Stimulated activated CD4-positive, alpha-beta T cell treated with anti-CD3 and anti-CD28 coated beads, Interleukin-12 subunit alpha, Interleukin-12 subunit beta, amount 100 ng/mL, for 24 hours (primary cell): ENCODE data around the gene BUD23.
A peak's percentile ranks its signal among the peaks of the same experiment; 100 is the strongest.
"Not testable (repeated sequence)": the region's sequence is repeated elsewhere in the genome, so short reads cannot be mapped to it uniquely, and the experiment has no call there.

Experiments used
- DNase-seq, 2 experiments: peaks; one replicate each; pipeline ENCODE4 v3.0.0-alpha.2; 2020; ENCODE audit warnings: low read depth in 2 of 2

The BUD23 gene

GRCh38 chr7:73683056-73683787 is at the start of gene BUD23, which contains the start of gene DNAJC30:
BUD23 (plus strand) TSS chr7:73683597; CDS start chr7:73683626, 29 bp downstream.
DNAJC30 (minus strand) TSS chr7:73683453; CDS start chr7:73683423, 30 bp downstream.
- peak; percentile 97 to 98 for DNase-seq

DNA sequence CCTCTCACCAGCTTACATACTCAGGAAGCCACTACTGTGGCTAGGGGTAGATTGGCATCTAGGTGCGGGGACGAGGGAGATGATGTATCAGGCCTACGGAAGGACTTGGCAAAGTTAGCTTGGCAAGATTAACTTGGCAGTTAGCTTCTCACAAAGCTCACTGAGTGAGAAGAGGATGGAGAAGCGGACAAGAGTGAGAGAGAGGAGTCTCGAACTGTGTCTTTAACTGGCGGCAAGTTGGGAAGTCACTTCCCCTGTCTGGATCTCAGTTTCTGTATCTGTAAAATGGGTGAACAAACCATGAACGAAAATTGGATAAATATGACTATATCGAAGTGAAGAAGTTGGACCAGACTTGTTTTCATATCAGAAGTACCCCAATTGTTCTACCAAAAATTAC is 49.6 kb upstream of the BUD23 start:
- DNase-seq, result no peak

GRCh38 chr7:73635428-73636200 is 47.8 kb upstream of the BUD23 start:
- DNase-seq, result no peak

DNA sequence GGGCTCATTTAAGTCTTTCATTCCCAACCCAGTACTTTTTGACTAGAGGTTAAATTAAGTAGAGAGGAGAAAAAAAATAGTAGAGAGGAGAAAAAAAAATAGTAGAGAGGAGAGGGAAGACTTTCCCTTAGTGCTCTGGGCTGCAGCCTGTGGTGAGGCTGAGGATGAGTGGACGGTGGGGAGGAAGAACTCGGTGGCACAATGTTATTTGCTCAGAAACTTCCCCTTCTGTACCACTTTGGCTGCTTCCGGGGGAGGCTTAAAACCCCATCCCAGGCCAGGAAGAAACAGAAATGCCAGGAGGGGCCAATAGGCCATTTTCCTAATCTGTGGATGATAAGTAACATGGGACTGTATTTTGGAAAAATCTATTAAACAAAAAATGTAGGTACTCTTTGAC is 44.5 kb upstream of the BUD23 start:
- no peak for DNase-seq

GRCh38 chr7:73642834-73643233 is 40.6 kb upstream of the BUD23 start:
- no peak for DNase-seq

- no peak for DNase-seq
Measured at GRCh38 chr7:73644688-73645286, 38.6 kb upstream of the BUD23 start.

DNA sequence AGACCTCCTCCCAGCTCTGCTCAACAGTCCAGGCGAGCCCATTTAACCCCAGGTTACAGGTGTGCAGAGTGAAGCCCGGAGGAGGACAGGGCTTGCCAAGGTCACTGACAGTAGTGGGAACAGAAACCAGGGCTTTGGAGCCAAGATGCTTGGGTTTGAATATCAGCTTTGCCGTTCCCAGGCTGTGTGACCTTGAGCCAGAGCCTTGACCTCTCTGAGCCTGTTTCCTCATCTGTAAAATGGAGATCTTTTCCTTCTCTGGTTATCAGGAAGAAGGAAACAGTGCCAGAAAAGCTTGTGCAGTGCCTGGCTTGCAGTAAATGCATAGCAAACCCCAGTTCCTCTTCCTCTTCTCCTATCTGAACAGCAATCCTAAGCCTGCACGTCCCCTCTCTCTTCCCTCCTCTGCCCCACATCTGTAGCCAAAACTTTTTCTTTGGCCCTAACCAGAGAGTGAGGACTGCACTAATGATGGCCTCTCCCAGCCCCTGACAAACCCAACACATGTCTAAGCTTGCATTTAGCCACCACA is 37.7 kb upstream of the BUD23 start:
- no peak for DNase-seq

DNA sequence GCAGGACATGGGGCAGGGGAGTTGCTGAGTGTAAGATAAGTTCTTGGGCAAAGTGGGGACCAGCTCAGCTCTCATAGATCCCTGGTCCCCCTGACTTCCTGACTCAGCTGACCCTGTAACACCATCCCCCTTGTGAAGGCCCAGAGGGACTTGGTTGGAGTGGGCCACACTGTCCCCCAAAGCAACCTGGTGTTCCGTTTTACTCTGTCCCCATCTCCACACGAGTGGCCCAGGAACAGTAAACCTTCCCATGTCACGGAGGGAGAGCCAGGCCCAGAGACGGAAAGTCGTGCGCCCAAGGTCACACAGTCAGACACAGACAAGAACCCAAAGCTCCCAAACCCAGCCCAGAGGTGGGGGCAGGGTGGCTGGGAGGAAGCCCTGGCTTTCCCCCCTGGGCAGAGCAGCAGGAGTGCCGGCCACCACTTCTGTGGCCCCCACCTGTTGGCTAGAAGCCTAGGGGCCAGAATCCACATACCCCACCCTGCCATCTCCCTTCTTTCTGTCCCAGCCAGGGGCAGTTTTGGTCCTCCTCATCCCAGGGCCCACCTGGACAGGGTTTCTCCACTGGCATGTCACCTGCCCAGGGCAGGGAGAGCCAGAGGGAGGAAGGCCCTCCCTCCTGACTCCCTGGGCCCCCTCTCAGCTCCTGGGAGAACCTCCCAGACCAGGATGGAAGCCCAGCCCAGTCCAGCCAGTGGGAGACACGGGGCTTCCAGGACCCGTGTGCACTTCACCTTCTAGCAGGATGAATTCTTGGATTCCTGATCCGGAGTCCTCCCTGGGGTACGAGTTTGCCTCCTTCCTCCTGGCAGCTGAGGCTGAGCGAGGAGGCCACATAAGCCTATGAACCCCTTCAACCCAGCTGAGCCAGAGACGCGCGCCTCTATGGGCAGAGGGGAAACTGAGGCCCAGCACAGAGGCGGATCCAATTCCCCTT is 36.3 kb upstream of the BUD23 start:
- no peak for DNase-seq

DNA sequence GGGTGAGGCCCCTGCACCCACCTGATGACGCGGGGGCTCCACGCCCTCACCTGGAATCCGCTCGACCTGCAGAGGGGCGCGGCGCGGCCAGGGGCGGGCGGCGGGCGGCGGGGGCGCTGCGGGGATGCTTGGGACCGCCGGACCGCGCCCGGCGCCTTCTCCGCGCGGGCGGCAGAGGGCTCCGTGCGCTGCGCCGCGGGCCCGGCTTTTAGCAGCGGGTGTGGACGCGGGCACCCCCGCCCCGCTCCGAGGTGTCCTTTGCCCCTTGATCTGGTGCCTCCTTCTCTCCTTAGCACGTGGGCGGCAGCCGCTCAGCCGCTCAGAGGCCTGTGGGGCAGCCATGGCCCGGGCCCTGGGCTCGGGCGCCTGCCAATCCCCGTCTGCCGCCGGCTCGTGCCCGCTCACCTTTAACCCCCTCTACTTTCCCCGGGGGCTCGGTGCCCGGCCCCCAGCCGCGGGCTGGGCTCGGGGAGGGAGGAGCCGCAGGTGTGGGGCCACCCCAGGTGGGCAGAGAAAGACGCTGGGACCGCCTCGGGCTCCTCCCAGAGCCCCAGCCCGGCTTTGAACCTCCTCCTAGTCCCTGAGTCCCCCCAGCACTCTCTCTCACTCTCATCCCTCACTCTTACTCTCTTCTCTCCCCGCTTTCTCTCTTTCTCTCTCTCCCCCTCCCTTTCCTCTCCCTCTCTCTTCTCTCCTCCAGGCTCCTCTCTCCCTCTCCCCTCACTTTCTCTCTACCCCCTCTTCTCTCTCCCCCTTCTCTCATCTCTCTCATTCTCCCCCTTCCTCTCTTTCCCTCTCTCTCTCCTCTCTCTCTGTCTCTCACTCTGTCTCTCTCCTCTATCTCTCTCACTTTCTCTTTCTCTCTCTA is 35.4 kb upstream of the BUD23 start:
- no peak for DNase-seq

GRCh38 chr7:73648593-73649332 is 34.6 kb upstream of the BUD23 start:
- no peak for DNase-seq

GRCh38 chr7:73649576-73649975 is 33.8 kb upstream of the BUD23 start:
- DNase-seq, result no peak

GRCh38 chr7:73650524-73650923 is 32.9 kb upstream of the BUD23 start:
- no peak for DNase-seq

- DNase-seq, result no peak
Measured at GRCh38 chr7:73652541-73652949, 30.9 kb upstream of the BUD23 start.

DNA sequence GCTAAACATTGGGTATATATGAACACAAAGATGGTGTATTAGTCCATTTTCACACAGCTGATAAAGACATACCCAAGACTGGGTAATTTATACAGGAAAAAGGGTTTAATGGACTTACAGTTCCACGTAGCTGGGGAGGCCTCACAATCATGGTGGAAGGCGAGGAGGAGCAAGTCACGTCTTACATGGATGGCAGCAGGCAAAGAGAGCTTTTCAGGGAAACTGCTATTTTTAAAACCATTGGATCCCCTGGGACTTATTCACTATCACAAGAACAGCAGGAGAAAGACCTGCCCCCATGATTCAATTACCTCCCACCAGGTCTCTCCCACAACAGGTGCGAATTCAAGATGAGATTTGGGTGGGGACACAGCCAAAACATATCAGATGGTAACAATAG is 28.1 kb upstream of the BUD23 start:
- DNase-seq, result not testable (repeated sequence)

GRCh38 chr7:73659983-73660382 is 23.4 kb upstream of the BUD23 start:
- no peak for DNase-seq

- not testable (repeated sequence) for DNase-seq
Measured at GRCh38 chr7:73660594-73660993, 22.8 kb upstream of the BUD23 start.

DNA sequence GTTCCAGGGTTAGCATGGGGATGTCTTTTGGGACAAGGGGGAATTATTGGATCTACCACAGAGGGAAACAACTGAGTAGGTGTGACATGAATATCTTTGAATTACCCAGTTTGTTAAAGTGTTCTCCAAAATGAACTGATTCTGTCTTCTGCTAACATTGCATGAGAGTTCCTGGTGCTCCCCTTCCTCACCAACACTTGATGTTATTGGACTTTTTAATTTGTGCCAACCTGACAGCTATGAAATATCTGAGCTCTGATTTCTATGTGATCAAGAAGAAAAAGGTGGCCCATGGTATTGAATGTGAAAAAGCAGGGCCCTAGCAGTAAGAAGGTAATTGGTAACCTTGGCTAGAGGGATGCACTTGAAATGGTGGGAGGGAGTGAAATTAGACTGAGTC is 20.4 kb upstream of the BUD23 start:
- no peak for DNase-seq

GRCh38 chr7:73667344-73668102 is 15.9 kb upstream of the BUD23 start, which contains the start of gene VPS37D:
VPS37D (plus strand) TSS chr7:73667831; CDS start chr7:73667959, 128 bp downstream.
- DNase-seq, result peak; percentile 88 to 89
